IgD-negative memory B cell (primary cell): ENCODE results near the gene PRXL2B. TPM values are rescaled to one million over a fixed set of nuclear protein-coding genes. Genes with fewer than 3 reads are reported as not detected.

ENCODE experiments used
- H3K27ac Mint-ChIP-seq, 3 donors: one replicate each; pipeline ENCODE4 v1.8.0; 2020 to 2022; ENCODE audit warnings: mild to moderate bottlenecking in 3 of 3, mixed read lengths in 3 of 3, moderate library complexity in 1 of 3
- H3K27me3 Mint-ChIP-seq: one replicate; pipeline ENCODE4 v1.8.0; 2021; ENCODE audit warnings: mixed read lengths
- H3K36me3 Mint-ChIP-seq: one replicate; pipeline ENCODE4 v1.8.0; 2020; ENCODE audit warnings: mild to moderate bottlenecking, mixed read lengths
- H3K4me1 Mint-ChIP-seq, 3 donors: one replicate each; pipeline ENCODE4 v1.8.0; 2020 to 2022; ENCODE audit warnings: mixed read lengths in 3 of 3, mild to moderate bottlenecking in 1 of 3
- H3K4me3 Mint-ChIP-seq, 4 donors: one replicate each; pipeline ENCODE4 v1.8.0; 2020 to 2022; ENCODE audit warnings: mild to moderate bottlenecking in 4 of 4, mixed read lengths in 4 of 4, moderate library complexity in 3 of 4
- H3K9me3 Mint-ChIP-seq, 3 donors: one replicate each; pipeline ENCODE4 v1.8.0; 2020 to 2021; ENCODE audit warnings: mixed read lengths in 3 of 3, mild to moderate bottlenecking in 1 of 3
- polyA plus RNA-seq: library from polyadenylated mRNA; unstranded; fragments of 300-500 nt; fragmentation: Illumina TruSeq; gene quantifications from one replicate; pipeline ENCODE4 v1.2.3, GENCODE V29; 2021

The PRXL2B gene
- polyA plus RNA-seq, 1 donor from 2014 or later: 20.3 TPM

DNA sequence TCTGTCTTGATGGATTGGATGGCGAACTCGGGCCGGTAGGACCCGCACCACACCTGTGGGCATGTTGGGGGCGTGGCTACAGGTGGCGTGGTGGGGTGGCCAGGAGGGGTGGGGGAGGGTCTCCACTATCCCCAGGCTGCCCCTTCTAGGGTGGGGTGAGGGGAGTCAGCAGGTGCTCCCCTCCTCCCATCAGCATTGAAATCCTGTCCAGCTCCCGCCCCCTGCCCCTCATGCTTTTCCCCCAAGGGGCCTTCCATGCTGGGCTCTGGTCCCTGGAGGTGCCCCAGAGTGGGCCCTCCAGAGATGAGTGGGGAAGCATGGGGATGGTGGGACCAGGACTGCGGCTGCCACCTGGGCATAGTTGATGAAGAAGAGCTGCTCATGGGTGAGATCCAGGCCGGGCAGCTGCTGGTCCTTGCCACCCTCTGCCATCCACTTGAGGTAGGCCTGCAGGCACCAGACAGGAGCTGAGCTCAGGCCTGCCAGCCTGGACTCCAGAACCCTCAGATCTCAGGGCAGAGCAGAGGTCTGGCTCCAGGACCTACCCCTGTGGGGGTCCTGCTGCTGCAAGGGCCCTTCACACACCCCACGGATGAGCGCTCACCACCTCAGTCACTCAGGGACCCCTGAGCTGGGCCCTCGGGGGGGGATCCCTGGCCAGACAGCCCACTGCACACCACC lies 5.1 kb downstream of the PRXL2B start:
- Mint-ChIP-seq H3K4me3 (no peak overlapping the region), H3K4me1 (peaks cover 0 to 3% (median 0%) of the 10 kb centered on the region in 3 donors), H3K27me3 (peaks cover 5% of the 10 kb centered on the region), H3K27ac (peak overlapping the region in 1 of 3 donors; percentile 20), H3K9me3 (no peaks in the 10 kb centered on the region), H3K36me3 (no peaks in the 10 kb centered on the region)

DNA sequence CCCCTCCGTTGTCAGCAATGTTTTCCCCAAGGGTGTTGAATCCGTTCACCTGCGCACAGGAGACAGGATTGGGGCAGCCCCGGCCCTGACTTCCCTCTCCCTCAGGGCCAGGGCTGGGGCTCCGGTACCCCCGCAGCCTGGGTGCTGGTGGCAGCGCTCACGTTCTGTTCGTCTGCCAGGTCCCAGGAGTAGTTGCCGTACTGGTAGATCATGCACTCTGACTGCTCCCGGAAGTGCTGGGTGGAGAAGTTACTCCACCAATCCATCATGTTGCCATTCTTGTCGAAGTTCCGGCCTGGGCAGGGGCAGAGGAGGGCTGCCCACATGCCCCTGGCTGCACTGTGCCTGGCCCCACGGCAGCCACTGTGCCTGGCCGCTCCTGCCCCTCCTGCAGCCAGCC lies 6.1 kb downstream of the PRXL2B start:
- Mint-ChIP-seq H3K27me3 (peaks cover 5% of the 10 kb centered on the region), H3K4me3 (peak overlapping the region in 1 of 4 donors; percentile 47), H3K27ac (no peak overlapping the region), H3K4me1 (peaks cover 0 to 4% (median 3%) of the 10 kb centered on the region in 3 donors), H3K36me3 (no peaks in the 10 kb centered on the region), H3K9me3 (no peaks in the 10 kb centered on the region)

DNA sequence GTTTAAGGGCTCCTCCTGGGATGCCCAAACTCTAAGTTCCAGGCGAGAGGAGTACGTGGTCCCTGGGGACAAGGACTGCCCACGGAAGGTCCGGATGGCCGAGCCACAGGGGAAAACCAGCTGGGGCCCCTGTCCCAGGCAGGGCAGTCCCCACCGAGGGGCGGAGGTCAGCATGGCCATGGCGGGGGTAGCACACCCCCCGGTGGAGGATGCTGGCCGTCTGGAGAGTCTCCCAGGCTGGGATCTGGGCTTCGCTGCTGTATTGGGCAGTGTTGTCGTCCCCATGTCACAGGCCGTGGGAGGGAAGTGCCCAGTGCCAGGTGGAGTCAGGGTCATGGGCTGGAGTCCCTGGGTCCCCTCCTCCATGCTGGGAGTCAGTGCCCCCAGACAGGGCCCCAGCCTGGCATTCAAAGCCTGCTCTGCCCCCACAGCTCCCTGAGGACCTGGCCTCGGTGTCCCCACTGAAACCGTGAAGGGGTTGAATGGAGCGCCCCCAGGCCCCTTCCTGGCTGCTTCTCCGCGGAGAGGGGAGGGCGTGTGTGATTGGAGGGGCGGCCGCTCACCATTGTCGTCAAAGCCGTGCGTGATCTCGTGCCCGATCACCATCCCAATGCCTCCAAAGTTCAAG lies 6.8 kb downstream of the PRXL2B start:
- H3K27ac Mint-ChIP-seq: no peak overlapping the region
- peaks cover 5% of the 10 kb centered on the region for H3K27me3 Mint-ChIP-seq
- peaks cover under 1% of the 10 kb centered on the region for H3K36me3 Mint-ChIP-seq
- H3K4me1 Mint-ChIP-seq: peaks cover 0 to 4% (median 3%) of the 10 kb centered on the region in 3 donors
- H3K4me3 Mint-ChIP-seq: no peak overlapping the region
- peaks cover 0 to under 1% (median under 1%) of the 10 kb centered on the region in 3 donors for H3K9me3 Mint-ChIP-seq

DNA sequence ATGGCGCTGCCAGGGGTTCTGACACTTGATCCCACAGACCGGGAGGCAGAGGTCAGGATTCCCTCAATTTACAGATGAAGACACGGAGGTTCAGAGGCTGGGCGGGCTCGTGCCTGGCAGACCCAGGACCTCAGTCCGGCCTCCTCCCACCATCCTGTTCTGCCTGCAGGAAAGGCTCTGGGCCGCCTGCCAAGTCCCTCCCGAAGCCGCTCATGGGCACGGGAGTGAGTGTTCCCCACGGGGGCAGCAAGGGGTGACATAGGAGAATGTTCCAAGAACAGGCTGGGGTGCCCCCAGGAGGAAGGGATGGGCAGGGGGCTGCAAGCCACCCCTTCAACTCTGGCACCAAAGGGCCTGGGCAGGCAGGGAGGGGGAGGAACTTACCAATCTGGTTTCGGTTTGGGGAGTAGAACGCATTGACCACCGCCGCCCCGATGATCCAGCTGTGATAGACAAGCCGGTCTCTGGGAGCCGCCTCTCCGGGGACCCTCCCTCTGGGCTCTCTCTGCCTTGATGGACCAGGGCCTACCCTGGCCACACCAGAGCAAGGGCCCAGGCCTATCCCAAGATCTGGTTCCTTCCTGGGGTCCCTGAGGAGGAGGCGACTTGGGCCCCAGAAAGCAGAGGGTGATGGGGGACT lies 7.5 kb downstream of the PRXL2B start:
- peaks cover 1% of the 10 kb centered on the region for H3K36me3 Mint-ChIP-seq
- H3K9me3 Mint-ChIP-seq: peaks cover 3 to 7% (median 3%) of the 10 kb centered on the region in 3 donors
- H3K4me3 Mint-ChIP-seq: no peak overlapping the region
- H3K4me1 Mint-ChIP-seq: peaks cover 0 to 4% (median 3%) of the 10 kb centered on the region in 3 donors
- peaks cover 5% of the 10 kb centered on the region for H3K27me3 Mint-ChIP-seq
- H3K27ac Mint-ChIP-seq: no peak overlapping the region

DNA sequence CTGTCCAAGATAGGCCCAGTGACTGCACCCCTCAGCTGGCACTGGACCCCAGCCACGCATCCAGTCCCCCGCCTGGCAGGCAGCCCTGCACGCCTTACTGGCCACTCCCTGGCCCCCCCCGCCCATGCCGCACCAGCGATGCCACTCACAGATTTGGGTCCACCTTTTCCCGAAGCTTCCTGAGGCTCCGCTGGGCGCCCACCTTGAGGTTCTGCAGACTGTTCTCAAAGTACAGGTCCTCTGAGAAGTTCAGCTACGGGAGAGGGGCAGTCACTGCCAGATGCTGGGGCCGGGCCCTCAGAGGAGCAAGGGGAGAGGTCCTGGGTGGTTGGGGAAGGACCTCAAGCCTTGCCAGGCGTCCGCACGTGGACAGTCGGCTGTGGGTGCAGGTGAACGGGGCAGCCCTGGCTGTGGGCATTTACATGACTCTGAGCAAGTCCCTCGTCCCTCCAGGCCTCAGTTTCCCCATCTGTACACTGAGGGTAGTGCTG lies 8.1 kb downstream of the PRXL2B start:
- Mint-ChIP-seq H3K4me1 (peaks cover 0 to 4% (median 3%) of the 10 kb centered on the region in 3 donors), H3K4me3 (no peak overlapping the region), H3K27ac (no peak overlapping the region), H3K36me3 (peaks cover 1% of the 10 kb centered on the region), H3K9me3 (peaks cover 3 to 7% (median 3%) of the 10 kb centered on the region in 3 donors), H3K27me3 (peaks cover 5% of the 10 kb centered on the region)

DNA sequence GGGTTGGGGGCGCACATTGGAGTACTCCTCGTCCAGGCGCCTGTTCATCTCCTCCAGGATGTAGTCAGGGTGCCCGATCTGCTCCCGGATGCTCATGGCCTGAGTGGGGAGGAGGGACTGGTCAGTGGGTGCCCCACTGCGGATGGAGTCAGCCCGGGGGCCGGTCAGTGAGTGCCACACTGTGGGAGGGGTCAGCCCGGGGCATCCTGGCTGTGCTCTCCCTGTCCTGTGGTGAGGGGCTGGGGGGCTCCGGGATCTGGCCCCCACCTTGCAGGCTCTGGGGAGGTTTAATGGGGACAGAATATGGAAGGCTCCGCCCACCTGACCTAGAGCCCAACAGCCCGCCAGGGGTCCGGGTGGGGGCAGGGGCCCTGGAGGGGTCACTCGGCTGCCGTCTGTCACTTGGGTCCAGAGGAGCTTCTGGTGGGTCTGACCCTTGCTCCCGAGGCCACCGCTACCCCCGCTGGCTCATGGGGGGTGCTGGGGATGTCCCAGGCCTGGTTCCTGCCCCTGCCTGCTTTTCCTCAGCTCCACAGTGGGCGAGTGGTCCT lies 8.8 kb downstream of the PRXL2B start:
- Mint-ChIP-seq H3K9me3 (peaks cover 3 to 7% (median 3%) of the 10 kb centered on the region in 3 donors), H3K27ac (no peak overlapping the region), H3K27me3 (peaks cover 5% of the 10 kb centered on the region), H3K4me1 (peaks cover 0 to 4% (median 3%) of the 10 kb centered on the region in 3 donors), H3K4me3 (no peak overlapping the region), H3K36me3 (peaks cover 1% of the 10 kb centered on the region)

DNA sequence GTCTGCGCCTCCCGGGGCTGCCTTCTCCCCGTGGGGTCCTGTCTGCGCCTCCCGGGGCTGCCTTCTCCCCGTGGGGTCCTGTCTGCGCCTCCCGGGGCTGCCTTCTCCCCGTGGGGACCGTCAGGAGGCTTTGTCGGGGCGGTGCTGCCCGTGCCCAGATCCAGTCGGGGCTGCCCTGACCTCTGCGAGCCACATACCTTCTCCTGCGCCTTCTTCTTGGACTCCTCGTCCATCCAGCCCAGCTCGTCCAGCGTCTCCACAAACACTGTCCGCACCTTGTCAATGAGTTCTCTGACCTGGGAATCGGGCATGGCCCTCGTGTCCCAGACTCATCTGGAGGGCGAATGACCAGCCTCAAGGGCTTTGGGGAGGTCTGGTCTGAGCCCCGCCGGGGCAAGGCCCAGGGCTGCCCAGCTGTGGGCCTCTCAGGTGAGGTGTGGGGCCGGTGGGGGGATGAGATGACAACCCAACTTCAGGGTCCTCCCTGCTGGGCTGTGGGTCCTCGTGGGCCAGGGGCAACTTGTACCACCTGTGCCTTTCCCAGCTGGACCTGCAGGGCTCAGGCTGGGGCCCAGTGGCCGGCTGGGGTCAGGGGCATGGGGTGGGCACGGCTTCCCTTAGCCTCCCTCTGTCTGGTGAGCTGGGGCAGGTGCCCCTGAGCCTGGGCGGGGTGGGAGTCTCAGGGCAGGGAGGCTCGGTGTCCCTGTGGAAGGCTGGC lies 9.4 kb downstream of the PRXL2B start:
- H3K27me3 Mint-ChIP-seq: peaks cover 5% of the 10 kb centered on the region
- peaks cover 0 to 4% (median 3%) of the 10 kb centered on the region in 3 donors for H3K4me1 Mint-ChIP-seq
- peaks cover 3 to 10% (median 3%) of the 10 kb centered on the region in 3 donors for H3K9me3 Mint-ChIP-seq
- peaks cover 1% of the 10 kb centered on the region for H3K36me3 Mint-ChIP-seq
- H3K27ac Mint-ChIP-seq: no peak overlapping the region
- no peak overlapping the region for H3K4me3 Mint-ChIP-seq

DNA sequence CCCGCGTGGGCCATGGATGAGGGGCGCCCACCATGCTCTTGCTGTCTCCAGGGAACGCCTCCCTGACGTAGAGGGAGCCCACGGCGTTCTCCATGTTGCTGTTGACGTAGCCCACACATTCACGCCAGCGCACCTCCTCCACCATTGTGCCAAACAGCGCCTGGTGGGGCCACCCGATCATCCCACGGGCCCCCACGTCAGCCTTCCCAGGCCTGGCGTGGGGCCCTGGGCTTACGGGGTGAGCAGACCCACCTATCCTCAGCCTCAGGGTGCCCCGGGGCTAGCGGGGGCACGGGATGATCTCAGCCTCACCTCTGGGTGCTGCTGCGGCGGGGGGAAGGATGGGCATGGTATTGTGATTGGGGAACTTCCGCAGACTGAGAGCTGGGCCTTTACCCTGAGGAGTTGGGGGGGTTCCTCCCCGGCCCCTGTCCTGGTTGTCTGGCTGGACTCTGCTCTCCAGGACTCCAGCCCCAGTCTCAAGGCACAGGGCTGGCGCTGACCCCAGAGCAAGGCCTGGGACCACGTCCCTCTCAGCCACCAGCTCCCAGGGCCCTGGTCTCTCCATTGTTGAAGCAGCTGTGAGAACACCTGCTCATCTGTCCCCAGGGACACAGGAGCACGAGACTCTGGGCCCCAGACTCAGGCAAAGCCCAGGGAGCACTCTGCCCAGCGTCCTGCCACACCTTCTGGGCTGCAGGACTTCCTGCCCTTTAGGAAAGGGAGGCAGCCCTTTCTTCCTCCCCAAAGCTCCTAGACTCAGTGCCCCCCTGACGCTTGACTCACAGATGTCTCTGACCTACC lies 10.2 kb downstream of the PRXL2B start:
- Mint-ChIP-seq H3K4me1 (peaks cover 3 to 6% (median 4%) of the 10 kb centered on the region in 3 donors), H3K27ac (peak overlapping the region in 1 of 3 donors; percentile 20), H3K4me3 (no peak overlapping the region), H3K9me3 (peaks cover 3 to 11% (median 3%) of the 10 kb centered on the region in 3 donors), H3K27me3 (peaks cover 8% of the 10 kb centered on the region), H3K36me3 (peaks cover 1% of the 10 kb centered on the region)

DNA sequence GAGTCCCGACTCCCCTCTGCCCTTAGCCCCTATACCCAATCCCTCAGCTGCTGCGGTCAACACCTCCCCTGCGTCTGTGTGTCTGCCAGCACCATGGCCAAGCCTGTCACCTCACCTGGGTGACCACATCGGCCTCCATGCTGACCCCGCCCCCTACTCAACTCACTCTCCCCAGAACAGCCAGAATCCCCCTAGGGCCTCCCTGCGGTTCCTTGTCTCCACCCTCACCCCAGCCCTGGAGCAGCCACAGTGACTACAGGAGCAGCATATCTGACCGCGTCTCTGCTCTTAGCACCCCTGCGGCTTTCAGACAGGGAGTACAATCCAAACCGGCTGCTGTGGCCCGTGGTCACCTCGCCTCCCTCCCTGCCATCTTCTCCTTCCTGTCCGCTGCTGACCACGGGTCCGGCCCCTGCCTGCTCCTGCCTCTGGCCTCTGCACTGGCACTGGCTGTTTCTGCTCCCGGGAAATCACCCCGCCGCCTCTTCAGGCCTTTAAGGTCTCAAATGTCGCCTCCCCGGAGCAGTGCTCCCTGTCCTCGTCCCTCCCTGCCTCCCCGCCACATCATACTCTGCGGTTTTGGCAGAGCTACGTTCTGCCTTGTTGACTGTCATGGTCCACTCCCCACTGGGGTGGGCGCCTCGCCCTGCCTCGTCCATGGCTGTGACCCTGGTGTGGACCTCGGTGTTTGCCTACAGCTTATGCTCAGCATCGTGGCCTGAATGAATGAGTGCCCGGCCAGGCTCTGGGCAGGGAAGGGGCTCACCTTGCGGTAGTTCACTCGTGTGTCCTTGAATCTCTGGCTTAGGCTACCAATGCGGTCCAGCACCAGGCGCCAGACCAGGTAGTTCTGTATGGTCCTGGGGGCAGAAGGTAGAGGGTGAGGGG lies 11.1 kb downstream of the PRXL2B start:
- peaks cover 11% of the 10 kb centered on the region for H3K27me3 Mint-ChIP-seq
- H3K27ac Mint-ChIP-seq: peak overlapping the region in 1 of 3 donors; percentile 20
- H3K4me3 Mint-ChIP-seq: no peak overlapping the region
- H3K9me3 Mint-ChIP-seq: peaks cover 3 to 11% (median 3%) of the 10 kb centered on the region in 3 donors
- peaks cover 2 to 6% (median 4%) of the 10 kb centered on the region in 3 donors for H3K4me1 Mint-ChIP-seq
- H3K36me3 Mint-ChIP-seq: peaks cover 3% of the 10 kb centered on the region

DNA sequence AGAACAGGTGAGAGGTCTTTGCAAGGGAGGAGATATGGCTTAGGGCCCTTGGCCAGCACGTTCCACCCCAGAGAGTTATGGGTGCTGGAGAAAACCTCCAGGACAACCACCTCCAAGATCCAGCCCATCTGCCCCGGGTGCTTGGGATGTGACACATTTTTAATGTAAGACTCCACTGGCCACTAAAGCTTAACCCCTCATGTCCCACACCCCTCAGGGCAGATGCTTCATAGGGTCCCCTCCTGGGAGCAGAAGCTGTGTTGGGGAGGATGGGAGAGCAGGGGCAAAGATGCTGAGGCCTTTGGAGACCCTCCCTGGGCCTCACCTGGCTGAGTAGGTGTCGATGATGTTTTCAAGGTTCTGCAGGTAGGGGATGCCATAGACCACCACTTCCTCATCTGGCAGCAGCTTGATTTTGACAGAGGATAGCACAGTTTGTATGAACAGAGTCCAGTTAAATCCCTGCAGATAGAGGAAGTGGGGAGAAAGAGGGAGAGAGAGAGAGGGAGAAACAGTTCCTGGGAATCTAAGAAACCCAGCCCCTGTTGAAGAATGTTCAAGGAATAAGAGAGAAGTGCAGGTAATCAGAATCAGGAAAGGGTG lies 11.9 kb downstream of the PRXL2B start:
- peaks cover 13% of the 10 kb centered on the region for H3K27me3 Mint-ChIP-seq
- H3K9me3 Mint-ChIP-seq: peaks cover 3 to 11% (median 3%) of the 10 kb centered on the region in 3 donors
- no peak overlapping the region for H3K27ac Mint-ChIP-seq
- H3K4me3 Mint-ChIP-seq: no peak overlapping the region
- peaks cover 5% of the 10 kb centered on the region for H3K36me3 Mint-ChIP-seq
- peaks cover 0 to 6% (median 4%) of the 10 kb centered on the region in 3 donors for H3K4me1 Mint-ChIP-seq

DNA sequence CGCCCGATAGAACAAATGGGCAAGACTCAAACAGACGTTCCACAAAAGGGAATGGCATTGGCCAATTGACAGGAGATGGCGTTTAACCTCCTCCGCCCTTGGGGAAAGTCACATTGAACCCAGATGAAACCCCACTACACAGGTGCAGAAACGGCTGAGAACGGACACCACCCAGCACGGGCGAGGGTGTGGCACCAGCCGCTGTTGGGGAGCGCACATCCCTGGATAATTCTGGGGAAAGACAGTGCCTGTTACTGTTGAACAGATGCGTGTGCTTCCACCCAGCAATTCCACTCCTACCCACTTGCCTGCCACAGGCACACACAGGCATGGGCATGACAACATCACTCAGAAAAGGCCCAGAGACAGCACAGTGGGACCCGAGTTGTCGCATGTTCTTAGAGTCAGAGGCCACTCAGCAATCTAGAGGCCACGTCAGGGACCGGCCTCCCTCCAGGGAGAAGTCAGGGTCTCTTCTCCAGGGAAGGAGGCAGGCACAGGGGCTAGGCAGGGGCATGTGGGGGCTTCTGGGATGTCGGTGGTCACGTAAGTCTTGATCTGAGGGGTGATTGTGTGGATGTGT lies 15.2 kb downstream of the PRXL2B start:
- H3K36me3 Mint-ChIP-seq: peaks cover 5% of the 10 kb centered on the region
- peaks cover 3 to 11% (median 3%) of the 10 kb centered on the region in 3 donors for H3K9me3 Mint-ChIP-seq
- H3K4me1 Mint-ChIP-seq: peaks cover 0 to 6% (median 4%) of the 10 kb centered on the region in 3 donors
- H3K27ac Mint-ChIP-seq: no peak overlapping the region
- H3K4me3 Mint-ChIP-seq: no peak overlapping the region
- peaks cover 11% of the 10 kb centered on the region for H3K27me3 Mint-ChIP-seq

DNA sequence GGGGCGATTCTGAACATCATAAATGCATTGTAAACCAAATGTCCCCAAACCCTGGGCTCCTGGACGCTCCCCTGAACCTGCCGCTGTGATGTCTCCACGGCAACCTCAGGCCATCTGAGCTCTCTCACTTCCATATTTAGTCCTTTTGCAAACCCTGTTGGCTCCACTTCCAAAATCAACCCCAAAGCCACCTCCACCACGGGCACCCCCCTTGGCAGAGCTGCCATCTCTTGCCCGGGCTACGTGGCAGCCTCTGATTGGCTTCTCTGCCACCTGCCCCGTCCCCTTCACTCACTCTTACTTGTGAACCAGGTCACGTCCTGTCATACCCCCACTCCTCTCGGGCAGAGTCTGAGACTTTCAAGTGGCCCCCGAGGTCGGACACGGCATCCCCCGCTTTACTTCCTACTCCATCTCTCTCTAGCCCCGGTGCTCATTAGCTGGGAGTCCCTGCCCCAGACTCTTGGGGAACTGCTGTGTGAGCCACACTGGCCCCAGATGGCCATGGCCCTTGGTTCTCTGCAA lies 15.8 kb downstream of the PRXL2B start:
- Mint-ChIP-seq H3K27me3 (peaks cover 11% of the 10 kb centered on the region), H3K36me3 (peaks cover 5% of the 10 kb centered on the region), H3K4me1 (peaks cover 0 to 6% (median 2%) of the 10 kb centered on the region in 3 donors), H3K4me3 (no peak overlapping the region), H3K9me3 (peaks cover 3 to 11% (median 3%) of the 10 kb centered on the region in 3 donors), H3K27ac (peak overlapping the region in 1 of 3 donors; percentile 82)
